ENCODE results near the gene RABEP2. TPM values are rescaled to one million over a fixed set of nuclear protein-coding genes. Genes with fewer than 3 reads are reported as not detected.

Gene RABEP2
- total RNA-seq, 1 experiment from 2014 or later = 17.5 TPM

DNA sequence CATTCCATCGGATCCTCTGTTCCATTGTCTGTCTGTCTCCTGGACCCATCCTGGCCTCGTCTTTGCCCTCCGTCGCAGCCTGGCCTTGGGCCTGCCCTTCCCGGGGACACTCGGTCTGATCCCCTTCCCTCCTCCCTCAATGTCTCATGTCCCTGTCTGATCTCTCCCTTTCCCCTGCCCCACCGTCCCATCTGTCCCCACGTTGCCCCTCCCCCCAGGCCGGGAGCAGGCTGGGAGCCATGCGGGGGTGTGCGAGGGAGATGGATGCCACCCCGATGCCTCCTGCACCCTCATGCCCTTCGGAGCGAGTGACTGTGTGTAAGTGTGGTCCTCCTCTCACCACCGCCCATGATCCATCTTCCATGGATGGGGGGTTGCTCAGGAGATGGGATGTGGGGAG is 52.1 kb downstream of the RABEP2 start:
- Histone ChIP-seq H3T11ph (ENCODE audit: low read length) (no peak overlapping the region), H3K27me3 (ENCODE audit: insufficient read depth, low read length) (no peaks in the 10 kb centered on the region), H3K9me3 (ENCODE audit: control insufficient read depth, low read depth, low read length) (no peaks in the 10 kb centered on the region), H3K4me1 (ENCODE audit: insufficient read depth, low read length) (no peaks in the 10 kb centered on the region), H2BK120ac (ENCODE audit: low read depth, low read length, poor library complexity, severe bottlenecking) (no peak overlapping the region), H2AFZ (ENCODE audit: low read length) (no peak overlapping the region), H3K79me1 (ENCODE audit: insufficient read depth, low read depth, low read length, poor library complexity, severe bottlenecking) (no peaks in the 10 kb centered on the region), H2BK12ac (ENCODE audit: insufficient read length, low read depth, low read length) (no peak overlapping the region), H4K8ac (replicated peaks; ENCODE audit: insufficient read length, low read depth, low read length) (no peak overlapping the region), H3K23ac (ENCODE audit: insufficient read length, low read depth, low read length) (no peak overlapping the region), H4K20me1 (ENCODE audit: control insufficient read depth, insufficient read depth, insufficient read length) (peaks cover 5% of the 10 kb centered on the region), H3K56ac (ENCODE audit: insufficient read length, low read depth, low read length) (no peak overlapping the region), H2BK5ac (ENCODE audit: insufficient read length, low read length) (no peak overlapping the region), H3K4me2 (ENCODE audit: insufficient read depth, insufficient read length, low read length) (no peak overlapping the region), H3K14ac (ENCODE audit: insufficient read depth, low read length) (no peak overlapping the region), H3K23me2 (ENCODE audit: insufficient read length, low read depth, low read length, poor library complexity, severe bottlenecking) (no peaks in the 10 kb centered on the region), H3K79me2 (ENCODE audit: insufficient read depth, low read length) (no peaks in the 10 kb centered on the region), H2BK20ac (ENCODE audit: low read depth, low read length, poor library complexity, severe bottlenecking) (no peak overlapping the region), H3K9ac (ENCODE audit: extremely low read depth, insufficient read length, low read length) (no peak overlapping the region), H4K5ac (ENCODE audit: insufficient read length, low read depth, low read length) (no peak overlapping the region), H3K4ac (ENCODE audit: low read depth, low read length) (no peak overlapping the region), H2AK5ac (ENCODE audit: insufficient read length, low read length) (no peak overlapping the region), H3K18ac (ENCODE audit: insufficient read length, low read depth, low read length) (no peak overlapping the region), H4K91ac (ENCODE audit: insufficient read length, low read depth, low read length) (no peak overlapping the region), H3K27ac (ENCODE audit: insufficient read length, low read depth, low read length) (no peak overlapping the region), H2BK15ac (ENCODE audit: low read depth, low read length) (no peak overlapping the region)
- H3K9me3 Mint-ChIP-seq = no peaks in the 10 kb centered on the region; a peak in 2 of 5 replicates
- peaks cover 9 to 25% of the 10 kb centered on the region in 2 experiments for H3K4me1 Mint-ChIP-seq
- H3K36me3 Mint-ChIP-seq (ENCODE audit: insufficient read depth in 1 of 3, low read depth in 3 of 3) = peaks cover 14 to 53% (median 44%) of the 10 kb centered on the region in 3 experiments; a peak in 6 of 7 replicates
- TF ChIP-seq, protein P1, sequence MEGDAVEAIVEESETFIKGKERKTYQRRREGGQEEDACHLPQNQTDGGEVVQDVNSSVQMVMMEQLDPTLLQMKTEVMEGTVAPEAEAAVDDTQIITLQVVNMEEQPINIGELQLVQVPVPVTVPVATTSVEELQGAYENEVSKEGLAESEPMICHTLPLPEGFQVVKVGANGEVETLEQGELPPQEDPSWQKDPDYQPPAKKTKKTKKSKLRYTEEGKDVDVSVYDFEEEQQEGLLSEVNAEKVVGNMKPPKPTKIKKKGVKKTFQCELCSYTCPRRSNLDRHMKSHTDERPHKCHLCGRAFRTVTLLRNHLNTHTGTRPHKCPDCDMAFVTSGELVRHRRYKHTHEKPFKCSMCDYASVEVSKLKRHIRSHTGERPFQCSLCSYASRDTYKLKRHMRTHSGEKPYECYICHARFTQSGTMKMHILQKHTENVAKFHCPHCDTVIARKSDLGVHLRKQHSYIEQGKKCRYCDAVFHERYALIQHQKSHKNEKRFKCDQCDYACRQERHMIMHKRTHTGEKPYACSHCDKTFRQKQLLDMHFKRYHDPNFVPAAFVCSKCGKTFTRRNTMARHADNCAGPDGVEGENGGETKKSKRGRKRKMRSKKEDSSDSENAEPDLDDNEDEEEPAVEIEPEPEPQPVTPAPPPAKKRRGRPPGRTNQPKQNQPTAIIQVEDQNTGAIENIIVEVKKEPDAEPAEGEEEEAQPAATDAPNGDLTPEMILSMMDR (conservative IDR thresholded peaks at IDR 0.05) = no peak
- DNase-seq = no peak
- WGBS (ENCODE audit: extremely low coverage, insufficient read length, low lambda C conversion rate) = no CpG with 5 or more reads among the region's 15 CpGs
- H3K27ac Mint-ChIP-seq = no peak overlapping the region
- no peaks in the 10 kb centered on the region for H3K27me3 Mint-ChIP-seq (ENCODE audit: low read depth)
- no peak overlapping the region for H3K4me3 Mint-ChIP-seq
